GM12864 (cell line): ENCODE data around the gene NTSR1.

Source experiments
- DNase-seq: peaks from one replicate; pipeline ENCODE4 v3.0.0-alpha.2; 2011; ENCODE audit warnings: low read depth
- H3K4me3 ChIP-seq: 2 replicates; pipeline ENCODE4 v1.5.1; 2011; ENCODE audit warnings: mild to moderate bottlenecking, low read depth, low read length, control low read depth
- TF ChIP-seq, protein P1 (sequence below): IDR thresholded peaks from 2 replicates; pipeline ENCODE4 v1.5.1; 2011; ENCODE audit warnings: low read depth, mild to moderate bottlenecking, moderate library complexity, low read length, control low read depth, inconsistent platforms; ENCODE audit errors: missing control alignments

NTSR1 gene

DNA sequence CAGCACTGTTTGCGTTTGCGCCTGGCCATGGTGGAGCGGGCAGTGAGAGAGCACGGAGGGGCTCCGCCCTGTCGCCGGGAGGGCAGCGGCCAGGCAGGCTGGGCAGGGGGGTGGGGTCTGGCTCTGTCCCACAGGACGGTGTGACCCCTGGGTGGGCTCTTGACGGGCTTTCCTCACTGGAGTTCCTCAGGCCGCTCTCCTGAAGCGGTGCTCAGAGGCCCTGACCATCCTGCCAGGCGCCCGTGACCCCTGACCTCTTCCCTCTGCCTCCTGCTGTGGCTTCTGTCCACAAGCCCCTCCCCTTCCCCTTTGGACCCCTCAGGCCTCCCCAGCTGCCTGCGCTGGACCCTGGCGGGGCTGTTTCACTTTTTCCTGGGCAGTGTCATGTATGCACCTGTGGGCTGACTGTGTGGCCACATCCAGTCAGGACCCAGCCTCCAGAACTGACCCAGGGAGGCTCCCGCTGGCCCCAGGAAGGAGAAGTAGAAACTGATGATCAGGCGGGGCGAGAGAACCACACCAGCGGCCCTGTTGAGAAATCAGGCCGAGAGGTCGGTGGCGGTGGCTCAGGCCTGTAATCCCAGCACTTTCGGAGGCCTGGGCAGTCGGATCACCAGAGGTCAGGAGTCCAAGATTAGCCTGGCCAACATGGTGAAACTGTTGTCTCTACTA lies 97.2 kb downstream of the NTSR1 start:
- peak overlapping the region; percentile 90 for H3K4me3 ChIP-seq
- no peak for DNase-seq
- TF ChIP-seq, protein P1, sequence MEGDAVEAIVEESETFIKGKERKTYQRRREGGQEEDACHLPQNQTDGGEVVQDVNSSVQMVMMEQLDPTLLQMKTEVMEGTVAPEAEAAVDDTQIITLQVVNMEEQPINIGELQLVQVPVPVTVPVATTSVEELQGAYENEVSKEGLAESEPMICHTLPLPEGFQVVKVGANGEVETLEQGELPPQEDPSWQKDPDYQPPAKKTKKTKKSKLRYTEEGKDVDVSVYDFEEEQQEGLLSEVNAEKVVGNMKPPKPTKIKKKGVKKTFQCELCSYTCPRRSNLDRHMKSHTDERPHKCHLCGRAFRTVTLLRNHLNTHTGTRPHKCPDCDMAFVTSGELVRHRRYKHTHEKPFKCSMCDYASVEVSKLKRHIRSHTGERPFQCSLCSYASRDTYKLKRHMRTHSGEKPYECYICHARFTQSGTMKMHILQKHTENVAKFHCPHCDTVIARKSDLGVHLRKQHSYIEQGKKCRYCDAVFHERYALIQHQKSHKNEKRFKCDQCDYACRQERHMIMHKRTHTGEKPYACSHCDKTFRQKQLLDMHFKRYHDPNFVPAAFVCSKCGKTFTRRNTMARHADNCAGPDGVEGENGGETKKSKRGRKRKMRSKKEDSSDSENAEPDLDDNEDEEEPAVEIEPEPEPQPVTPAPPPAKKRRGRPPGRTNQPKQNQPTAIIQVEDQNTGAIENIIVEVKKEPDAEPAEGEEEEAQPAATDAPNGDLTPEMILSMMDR, result no peak

DNA sequence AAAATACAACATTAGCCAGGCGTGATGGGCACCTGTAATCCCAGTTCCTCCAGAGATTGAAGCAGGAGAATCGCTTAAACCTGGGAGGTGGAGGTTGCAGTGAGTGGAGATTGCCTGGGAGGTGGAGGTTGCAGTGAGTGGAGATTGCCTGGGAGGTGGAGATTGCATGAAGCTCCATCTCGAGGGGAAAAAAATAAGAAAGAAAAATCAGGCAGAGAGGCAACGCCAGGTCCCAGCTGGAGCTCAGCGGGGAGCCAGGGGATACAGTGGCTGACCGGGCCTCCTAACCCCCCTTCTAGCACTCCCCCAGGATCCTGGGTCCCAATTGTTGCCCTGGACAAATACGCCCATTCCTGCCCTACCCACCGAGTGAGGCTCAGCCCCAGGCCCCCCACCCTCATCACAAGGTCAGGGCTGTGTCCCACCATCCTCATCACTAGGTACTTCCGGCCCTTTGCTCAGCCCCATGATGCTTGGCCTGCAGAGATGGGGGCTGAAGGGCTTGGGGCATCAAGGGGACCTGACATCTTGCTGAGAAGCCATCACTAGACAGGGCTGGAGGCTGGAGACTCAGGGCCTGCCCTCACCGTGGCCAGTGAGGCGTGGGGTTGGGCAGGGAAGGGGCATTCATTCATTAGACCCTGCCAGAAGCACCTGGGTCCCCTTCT lies 97.9 kb downstream of the NTSR1 start:
- TF ChIP-seq, protein P1, result no peak
- peak overlapping the region; percentile 90 for H3K4me3 ChIP-seq
- DNase-seq, result no peak

DNA sequence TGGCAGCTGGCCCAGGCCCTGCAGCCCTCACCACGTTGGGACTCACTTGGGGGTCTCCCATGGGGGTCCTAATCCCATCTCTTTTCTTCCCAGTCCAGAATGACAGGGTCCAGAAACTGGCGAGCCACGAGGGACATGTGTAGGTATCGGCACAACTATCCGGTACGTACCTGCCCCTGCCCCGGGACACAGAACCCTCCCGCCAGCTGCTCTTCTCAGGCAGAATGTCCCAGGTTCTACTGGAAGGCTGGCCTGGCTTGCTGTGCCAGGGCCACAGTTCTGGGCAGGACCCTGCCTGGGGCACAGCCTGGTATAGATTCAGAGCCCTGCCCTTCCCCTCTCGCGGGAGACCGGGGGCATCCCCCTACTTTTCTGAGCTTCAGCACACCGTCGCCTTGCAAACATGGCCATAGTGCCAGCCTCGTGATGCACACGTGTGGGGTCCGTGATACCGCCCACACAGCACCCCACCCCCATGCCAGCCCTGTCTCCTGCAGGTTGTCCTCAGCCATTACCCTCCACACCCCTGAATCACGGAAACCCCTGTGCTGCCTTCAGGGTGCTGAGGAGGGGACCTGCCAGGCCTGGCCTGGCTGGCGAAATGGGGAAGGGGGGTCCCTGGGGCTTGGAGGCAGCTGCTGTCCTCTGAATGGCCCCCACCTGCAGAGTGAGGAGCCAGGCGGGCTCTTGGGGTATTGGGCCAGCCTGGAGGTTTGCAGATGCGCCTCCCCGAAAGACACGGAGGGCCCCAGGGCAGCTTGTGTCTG lies 99.0 kb downstream of the NTSR1 start:
- DNase-seq, result no peak
- TF ChIP-seq, protein P1, result no peak
- no peak overlapping the region for H3K4me3 ChIP-seq

DNA sequence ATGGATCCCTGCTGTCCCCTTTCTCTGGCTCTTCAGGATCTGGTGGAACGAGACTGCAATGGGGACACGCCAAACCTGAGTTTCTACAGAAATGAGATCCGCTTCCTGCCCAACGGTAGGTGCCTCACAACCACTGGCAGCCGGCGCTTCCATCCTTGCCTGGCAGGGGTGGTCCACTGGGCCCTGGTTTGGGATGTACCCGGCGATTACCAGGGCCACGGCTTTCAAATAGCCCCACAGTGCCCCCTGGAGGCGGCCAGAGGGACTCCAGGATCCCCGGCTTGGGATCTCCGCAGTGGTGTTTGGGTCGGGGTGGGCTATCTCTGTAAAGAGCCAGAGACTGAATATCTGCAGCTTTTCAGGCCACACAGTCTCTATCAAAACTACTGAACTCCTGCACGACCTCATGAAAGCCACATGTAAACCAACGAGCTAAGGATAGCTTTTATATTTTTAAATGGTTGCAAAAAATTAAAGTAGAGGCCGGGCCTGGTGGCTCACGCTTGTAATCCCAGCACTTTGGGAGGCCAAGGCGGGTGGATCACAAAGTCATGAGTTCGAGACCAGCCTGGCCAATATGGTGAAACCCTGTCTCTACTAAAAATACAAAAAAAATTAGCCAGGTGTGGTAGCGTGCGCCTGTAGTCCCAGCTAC lies 99.7 kb downstream of the NTSR1 start:
- TF ChIP-seq, protein P1, result peak; percentile 90
- no peak overlapping the region for H3K4me3 ChIP-seq
- DNase-seq, result no peak

DNA sequence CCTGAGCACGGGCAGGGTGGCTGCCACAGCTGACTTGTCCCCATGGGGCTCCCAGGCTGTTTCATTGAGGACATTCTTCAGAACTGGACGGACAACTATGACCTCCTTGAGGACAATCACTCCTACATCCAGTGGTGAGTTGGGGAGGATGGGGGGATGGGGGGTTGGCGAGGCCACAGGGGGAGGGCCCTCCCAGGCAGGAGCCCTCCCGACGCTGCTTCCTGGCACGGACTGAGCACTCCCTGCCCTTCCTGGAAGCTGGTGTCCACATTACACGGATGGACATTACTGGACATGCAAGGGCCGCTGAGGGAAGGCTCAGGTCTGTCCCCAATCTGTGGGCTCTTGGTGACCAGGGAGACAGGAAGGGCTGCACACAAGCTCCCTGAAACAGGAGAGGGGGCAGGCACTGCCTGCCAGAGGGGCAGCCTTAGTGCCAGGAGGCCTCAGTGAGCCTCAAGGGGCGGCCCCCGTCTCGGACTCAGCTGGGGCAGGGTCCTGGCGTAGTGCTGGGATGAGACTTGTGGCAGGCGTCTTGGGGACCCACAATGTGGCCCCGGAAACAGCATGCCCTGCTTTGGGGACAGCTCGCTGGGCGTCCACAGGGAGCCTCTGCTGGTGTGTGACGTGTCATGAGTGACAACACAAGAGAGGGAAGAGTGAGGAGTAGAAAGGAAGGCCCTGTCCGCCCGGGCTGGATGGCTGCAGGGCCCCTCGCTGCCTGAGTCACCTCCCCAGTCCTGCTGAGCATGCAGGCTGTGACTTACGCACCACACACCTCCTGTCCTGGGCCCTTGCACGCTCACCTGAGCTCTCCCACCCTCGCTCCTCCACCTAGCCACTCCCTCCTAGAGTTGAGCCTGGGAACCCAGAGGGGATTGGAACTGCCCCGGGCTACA lies 101.1 kb downstream of the NTSR1 start:
- H3K4me3 ChIP-seq, result no peak overlapping the region
- no peak for DNase-seq
- TF ChIP-seq, protein P1, result no peak

DNA sequence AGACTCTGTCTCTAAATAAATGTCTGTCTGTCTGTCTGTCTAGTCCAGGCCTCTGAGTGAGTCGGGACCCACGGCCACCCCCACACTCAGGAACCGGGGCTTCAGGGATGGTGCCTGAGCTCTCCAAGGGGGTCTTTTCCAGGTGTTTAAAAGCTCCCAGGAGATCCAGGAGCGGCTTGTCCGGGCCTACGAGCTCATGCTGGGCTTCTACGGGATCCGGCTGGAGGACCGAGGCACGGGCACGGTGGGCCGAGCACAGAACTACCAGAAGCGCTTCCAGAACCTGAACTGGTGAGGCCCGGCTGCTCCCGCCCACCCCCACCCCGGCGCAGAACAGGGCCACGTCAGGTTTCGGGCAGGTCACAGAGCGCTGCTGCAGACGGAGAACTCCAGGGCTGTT lies 102.7 kb downstream of the NTSR1 start:
- no peak overlapping the region for H3K4me3 ChIP-seq
- no peak for DNase-seq
- TF ChIP-seq, protein P1, result no peak
